Prostate gland (tissue), 2 donors: Measurements from ENCODE around the gene NOL6. TPM values are rescaled to one million over a fixed set of nuclear protein-coding genes. Genes with fewer than 3 reads are reported as not detected.
A peak's percentile ranks its signal among the peaks of the same experiment; 100 is the strongest.
"Not testable (repeated sequence)": the region's sequence is repeated elsewhere in the genome, so short reads cannot be mapped to it uniquely, and the experiment has no call there.

ENCODE experiments used
- DNase-seq: peaks from one replicate; pipeline ENCODE4 v3.0.0-alpha.2; 2019; ENCODE audit warnings: low spot score
- H3K27ac ChIP-seq, 2 donors: fragments of 200-600 bp; sonication (generic); 2 replicates each; pipeline ENCODE4 v1.5.1; 2017 to 2019
- H3K27me3 ChIP-seq: fragments of 200-600 bp; sonication (generic); replicated peaks from 2 replicates; pipeline ENCODE4 v1.5.1; 2019; ENCODE audit not compliant: insufficient read depth
- H3K36me3 ChIP-seq, 2 donors: fragments of 200-600 bp; sonication (generic); 1 replicate in 1 of 2; 2 replicates in 1 of 2; pipeline versions ENCODE4 v1.5.1 to v1.8.1; 2017 to 2019
- H3K4me1 ChIP-seq: fragments of 200-600 bp; sonication (generic); replicated peaks from 2 replicates; pipeline ENCODE4 v1.5.1; 2019
- H3K4me3 ChIP-seq, 2 donors: fragments of 200-600 bp; sonication (generic); 2 replicates each; pipeline ENCODE4 v1.5.1; 2017 to 2019
- H3K9me3 ChIP-seq: fragments of 200-600 bp; sonication (generic); 2 replicates; pipeline ENCODE4 v1.5.1; 2017
- POLR2A ChIP-seq: fragments of 450-650 bp; IDR thresholded peaks from one replicate; pipeline ENCODE4 v1.6.1; 2016; ENCODE audit warnings: antibody characterized with exemption, mild to moderate bottlenecking
- POLR2AphosphoS5 ChIP-seq: sonication (generic); formaldehyde crosslinking; IDR thresholded peaks from one replicate; pipeline ENCODE4 v1.6.1; 2017; ENCODE audit warnings: antibody characterized with exemption
- WGBS: methylation state at CpG from one replicate; pipeline ENCODE4 v1.1.5; 2018; 5-methylcytosine and 5-hydroxymethylcytosine counted together
- intact Hi-C: fragments of 100-400 bp; cut with DNase I; formaldehyde crosslinking; loops from one replicate; pipeline ENCODE4 v1.14.2; 2022
- total RNA-seq, 2 donors: library from RNA; depleted of rRNA; stranded (reverse); fragments of >200 nt; gene quantifications; one replicate each; pipeline ENCODE4 v1.1.0, GENCODE V29; 2016
- TF ChIP-seq, protein P1 (sequence below), 4 experiments: fragments of 200-600 bp in 2 of 4; fragments of 450-650 bp in 2 of 4; sonication (generic) in 2 of 4; IDR thresholded peaks; 1 replicate in 3 of 4; 2 replicates in 1 of 4; pipeline ENCODE4 v1.5.1; 2016 to 2019; ENCODE audit warnings: antibody characterized with exemption in 4 of 4, mild to moderate bottlenecking in 2 of 4, moderate library complexity in 2 of 4

NOL6 gene
- total RNA-seq, 2 donors from 2014 or later = 28.6 to 30.9 TPM

DNA sequence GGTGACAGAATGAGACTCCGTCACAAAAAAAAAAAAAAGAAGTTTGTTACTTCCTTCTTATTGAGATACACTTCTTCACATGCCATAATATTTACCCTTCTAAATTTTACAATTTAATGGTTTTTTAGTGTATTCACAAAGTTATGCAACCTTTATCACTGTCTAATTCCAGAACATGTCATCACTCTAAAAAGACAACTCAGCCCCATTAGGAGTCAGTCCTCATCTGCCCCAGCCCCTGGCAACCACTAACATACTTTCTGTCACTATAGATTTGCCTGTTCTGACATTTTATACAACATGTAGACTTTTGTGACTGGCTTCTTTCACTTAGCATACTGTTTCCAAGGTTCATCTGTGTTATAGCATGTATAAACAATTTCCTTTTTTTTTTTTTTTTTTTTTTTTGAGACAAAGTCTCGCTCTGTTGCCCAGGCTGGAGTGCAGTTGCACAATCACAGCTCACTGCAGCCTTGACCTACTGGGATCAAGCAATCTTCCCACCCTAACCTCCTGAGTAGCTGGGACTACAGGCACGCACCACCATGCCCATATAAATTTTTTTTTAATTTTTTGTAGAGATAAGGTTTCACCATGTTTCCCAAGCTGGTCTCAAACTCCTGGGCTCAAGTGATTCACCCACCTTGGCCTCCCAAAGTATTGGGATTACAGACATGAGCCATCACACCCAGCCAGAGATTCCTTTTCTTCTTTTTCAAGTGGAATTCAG lies 44.3 kb downstream of the NOL6 start:
- peaks cover 2% of the 10 kb centered on the region for H3K4me1 ChIP-seq
- 85% methylated on average over 3 of the region's 3 CpGs for WGBS
- DNase-seq = no peak
- H3K4me3 ChIP-seq = no peak overlapping the region
- H3K27ac ChIP-seq = no peak overlapping the region
- TF ChIP-seq, protein P1, sequence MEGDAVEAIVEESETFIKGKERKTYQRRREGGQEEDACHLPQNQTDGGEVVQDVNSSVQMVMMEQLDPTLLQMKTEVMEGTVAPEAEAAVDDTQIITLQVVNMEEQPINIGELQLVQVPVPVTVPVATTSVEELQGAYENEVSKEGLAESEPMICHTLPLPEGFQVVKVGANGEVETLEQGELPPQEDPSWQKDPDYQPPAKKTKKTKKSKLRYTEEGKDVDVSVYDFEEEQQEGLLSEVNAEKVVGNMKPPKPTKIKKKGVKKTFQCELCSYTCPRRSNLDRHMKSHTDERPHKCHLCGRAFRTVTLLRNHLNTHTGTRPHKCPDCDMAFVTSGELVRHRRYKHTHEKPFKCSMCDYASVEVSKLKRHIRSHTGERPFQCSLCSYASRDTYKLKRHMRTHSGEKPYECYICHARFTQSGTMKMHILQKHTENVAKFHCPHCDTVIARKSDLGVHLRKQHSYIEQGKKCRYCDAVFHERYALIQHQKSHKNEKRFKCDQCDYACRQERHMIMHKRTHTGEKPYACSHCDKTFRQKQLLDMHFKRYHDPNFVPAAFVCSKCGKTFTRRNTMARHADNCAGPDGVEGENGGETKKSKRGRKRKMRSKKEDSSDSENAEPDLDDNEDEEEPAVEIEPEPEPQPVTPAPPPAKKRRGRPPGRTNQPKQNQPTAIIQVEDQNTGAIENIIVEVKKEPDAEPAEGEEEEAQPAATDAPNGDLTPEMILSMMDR (IDR thresholded peaks at IDR 0.05) = no peak
- TF ChIP-seq POLR2A (no peak), POLR2AphosphoS5 (no peak)
- intact Hi-C loops = no loop called here
- no peaks in the 10 kb centered on the region for H3K9me3 ChIP-seq
- no peaks in the 10 kb centered on the region for H3K27me3 ChIP-seq
- no peaks in the 10 kb centered on the region for H3K36me3 ChIP-seq

DNA sequence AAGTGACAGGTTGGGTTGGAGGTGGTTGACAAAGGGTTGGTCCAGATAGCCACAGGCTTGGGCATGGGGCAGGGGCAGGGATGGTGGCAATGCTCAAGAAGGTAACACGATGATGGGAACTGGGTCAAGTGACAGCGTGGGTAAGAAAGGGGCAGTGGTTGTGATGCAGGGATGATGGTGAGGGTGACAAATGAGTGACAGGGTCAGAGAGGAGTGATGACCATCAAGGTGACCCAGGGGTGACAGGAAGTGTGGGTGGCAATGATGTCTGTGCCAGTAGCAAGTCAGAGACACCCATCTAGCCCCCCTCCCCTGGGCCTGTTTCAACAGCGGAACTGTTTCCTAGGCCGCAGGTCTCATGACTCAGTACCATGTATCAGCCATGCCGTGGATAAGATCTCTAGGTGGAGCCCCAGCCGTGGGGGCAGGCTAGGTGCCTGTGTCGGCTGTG lies 46.9 kb downstream of the NOL6 start:
- no peak overlapping the region for H3K4me3 ChIP-seq
- peaks cover 2% of the 10 kb centered on the region for H3K4me1 ChIP-seq
- intact Hi-C loops = no loop called here
- H3K27me3 ChIP-seq = no peaks in the 10 kb centered on the region
- 92% methylated on average over 7 of the region's 7 CpGs for WGBS
- no peaks in the 10 kb centered on the region for H3K36me3 ChIP-seq
- DNase-seq = no peak
- TF ChIP-seq POLR2AphosphoS5 (no peak), POLR2A (no peak)
- TF ChIP-seq, protein P1 (IDR thresholded peaks at IDR 0.05) = no peak
- no peaks in the 10 kb centered on the region for H3K9me3 ChIP-seq
- H3K27ac ChIP-seq = no peak overlapping the region

DNA sequence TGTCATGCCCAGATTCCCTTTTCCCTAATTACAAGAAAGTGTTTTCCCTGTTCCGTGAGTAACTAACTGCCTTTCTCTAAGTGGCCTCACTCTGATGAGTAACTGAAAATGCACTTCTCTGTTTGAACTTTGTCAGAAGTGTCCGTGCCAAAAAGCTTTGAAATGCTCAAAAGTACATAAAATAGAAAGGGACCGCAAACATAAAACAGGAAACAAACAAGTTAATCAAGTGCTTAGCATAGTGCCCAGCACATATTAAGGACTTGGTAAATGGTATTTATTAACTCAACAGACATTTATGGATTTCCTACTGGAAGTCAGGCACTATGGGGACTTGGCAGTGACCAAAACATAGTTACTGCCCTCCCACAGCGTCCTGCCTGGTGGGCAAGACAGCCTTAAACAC lies 48.6 kb downstream of the NOL6 start:
- H3K9me3 ChIP-seq = no peaks in the 10 kb centered on the region
- H3K27me3 ChIP-seq = no peaks in the 10 kb centered on the region
- H3K4me3 ChIP-seq = no peak overlapping the region
- no peaks in the 10 kb centered on the region for H3K36me3 ChIP-seq
- no peak for DNase-seq
- WGBS = 32% methylated on average over 4 of the region's 4 CpGs
- TF ChIP-seq POLR2A = no peak
- TF ChIP-seq POLR2AphosphoS5 = peak; percentile 24
- TF ChIP-seq, protein P1 (IDR thresholded peaks at IDR 0.05) = no peak
- H3K27ac ChIP-seq = no peak overlapping the region
- intact Hi-C loops = no loop called here
- H3K4me1 ChIP-seq = no peaks in the 10 kb centered on the region

DNA sequence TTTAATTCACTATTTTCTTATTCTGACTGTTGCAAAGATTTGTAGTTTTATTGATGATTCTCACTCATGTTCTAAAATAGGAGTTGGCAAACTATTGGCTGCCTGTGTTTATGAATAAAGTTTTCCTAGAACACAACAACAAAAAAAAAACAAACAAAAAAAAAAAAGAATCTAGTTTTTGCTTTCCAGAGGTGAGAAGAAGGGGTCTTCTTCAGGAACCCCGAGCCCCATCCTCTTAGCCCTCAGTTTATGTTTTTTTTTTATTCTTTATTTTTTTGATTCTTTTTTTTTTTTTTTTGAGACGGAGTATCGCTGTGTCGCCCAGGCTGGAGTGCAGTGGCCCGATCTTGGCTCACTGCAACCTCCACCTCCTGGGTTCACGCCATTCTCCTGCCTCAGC lies 49.2 kb downstream of the NOL6 start:
- DNase-seq, H3K36me3 ChIP-seq, H3K4me1 ChIP-seq, H3K4me3 ChIP-seq, H3K27ac ChIP-seq, H3K27me3 ChIP-seq, intact Hi-C loops, H3K9me3 ChIP-seq: not testable (repeated sequence)
- WGBS = 90% methylated on average over 6 of the region's 6 CpGs

DNA sequence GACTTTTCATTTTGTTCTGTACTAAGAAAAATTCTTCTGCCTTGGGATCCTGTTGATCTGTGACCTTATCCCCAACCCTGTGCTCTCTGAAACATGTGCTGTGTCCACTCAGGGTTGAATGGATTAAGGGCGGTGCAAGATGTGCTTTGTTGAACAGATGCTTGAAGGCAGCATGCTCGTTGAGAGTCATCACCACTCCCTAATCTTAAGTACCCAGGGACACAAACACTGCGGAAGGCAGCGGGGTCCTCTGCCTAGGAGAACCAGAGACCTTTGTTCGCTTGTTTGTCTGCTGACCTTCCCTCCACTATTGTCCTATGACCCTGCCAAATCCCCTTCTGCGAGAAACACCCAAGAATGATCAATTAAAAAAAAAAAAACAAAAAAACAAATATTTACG lies 49.7 kb downstream of the NOL6 start:
- H3K27me3 ChIP-seq, H3K4me1 ChIP-seq, H3K36me3 ChIP-seq, H3K9me3 ChIP-seq, intact Hi-C loops, DNase-seq, H3K4me3 ChIP-seq, H3K27ac ChIP-seq: not testable (repeated sequence)
- WGBS = 85% methylated on average over 5 of the region's 7 CpGs

DNA sequence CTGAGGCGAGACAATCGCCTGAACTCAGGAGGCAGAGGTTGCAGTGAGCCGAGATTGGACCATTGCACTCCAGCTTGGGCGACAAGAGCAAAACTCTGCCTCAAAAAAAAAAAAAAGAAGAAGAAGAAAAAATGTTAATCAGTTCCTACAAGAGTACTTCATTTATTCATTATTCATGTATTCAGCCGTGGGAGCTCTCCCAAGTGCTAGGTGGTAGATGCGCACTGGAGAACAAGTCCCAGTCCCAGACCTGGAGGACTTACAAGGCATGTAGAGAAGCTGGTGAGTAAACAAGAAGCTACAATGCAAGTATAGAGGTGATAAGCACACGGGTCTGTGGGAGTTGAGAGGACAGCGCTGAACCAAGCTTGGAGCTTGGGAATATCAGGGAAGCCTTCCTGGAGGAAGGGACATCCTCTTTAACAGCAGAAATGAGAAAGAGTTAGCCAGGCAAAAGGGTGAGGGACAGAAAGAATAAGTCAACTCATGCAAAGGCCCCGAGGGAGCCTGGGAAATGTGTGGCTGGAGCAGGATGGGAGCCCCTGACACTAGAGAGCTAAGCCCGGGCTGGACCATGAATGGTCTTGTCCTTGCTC lies 53.9 kb downstream of the NOL6 start:
- intact Hi-C loops = loop anchor here (5.0 kb wide), 1 partner anchor 43 kb away; no protein-coding TSS in a partner anchor
- 77% methylated on average over 10 of the region's 10 CpGs for WGBS

More for the DNA sequence above, 53.9 kb downstream of the NOL6 start:
- Histone ChIP-seq H3K4me3 (no peak overlapping the region), H3K4me1 (peaks cover 15% of the 10 kb centered on the region), H3K27me3 (no peaks in the 10 kb centered on the region), H3K9me3 (no peaks in the 10 kb centered on the region), H3K36me3 (no peaks in the 10 kb centered on the region), H3K27ac (no peak overlapping the region)
- DNase-seq = no peak
- TF ChIP-seq, protein P1 (IDR thresholded peaks at IDR 0.05) = no peak
- TF ChIP-seq POLR2AphosphoS5 (no peak), POLR2A (no peak)
